Activated CD8-positive, alpha-beta memory T cell treated with anti-CD3 and anti-CD28 coated beads for 48 hours (primary cell): ENCODE data around the gene SELPLG.
"Not testable (repeated sequence)": the region's sequence is repeated elsewhere in the genome, so short reads cannot be mapped to it uniquely, and the experiment has no call there.

Source experiments
- DNase-seq, 3 experiments: peaks; one replicate each; pipeline ENCODE4 v3.0.0-alpha.2; 2020; ENCODE audit warnings: low read depth in 2 of 3, low spot score in 2 of 3

SELPLG gene

DNA sequence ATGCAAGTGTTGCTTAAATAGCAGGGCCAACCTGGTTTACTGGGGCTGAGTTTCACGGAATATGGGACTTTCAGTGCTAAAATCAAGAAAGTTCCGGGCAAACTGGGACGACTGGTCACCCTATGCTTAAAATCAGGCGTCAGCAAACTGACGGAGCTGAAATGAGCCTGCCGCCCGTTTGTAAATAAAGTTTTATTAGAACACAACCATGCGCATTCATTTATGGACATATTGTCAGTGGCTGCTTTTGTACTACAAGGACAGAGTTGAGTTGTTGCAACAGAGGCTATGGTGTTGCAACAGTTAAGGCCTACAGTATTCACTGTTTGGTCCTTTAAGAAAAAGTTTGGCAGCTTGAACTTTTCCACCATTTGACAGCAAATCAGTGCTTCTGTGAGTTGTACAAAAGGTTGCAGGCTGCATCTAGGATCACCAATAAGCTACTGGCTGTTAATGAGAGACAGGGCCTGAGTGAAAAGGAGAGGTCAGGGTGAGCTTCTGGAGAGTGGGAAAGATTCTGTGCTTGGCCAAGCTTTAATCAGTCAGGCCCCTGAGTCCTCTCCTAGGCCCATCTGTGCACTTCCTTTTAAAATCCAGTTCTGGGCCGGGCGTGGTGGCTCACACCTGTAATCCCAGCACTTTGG lies 13.3 kb downstream of the SELPLG start:
- no peak for DNase-seq

DNA sequence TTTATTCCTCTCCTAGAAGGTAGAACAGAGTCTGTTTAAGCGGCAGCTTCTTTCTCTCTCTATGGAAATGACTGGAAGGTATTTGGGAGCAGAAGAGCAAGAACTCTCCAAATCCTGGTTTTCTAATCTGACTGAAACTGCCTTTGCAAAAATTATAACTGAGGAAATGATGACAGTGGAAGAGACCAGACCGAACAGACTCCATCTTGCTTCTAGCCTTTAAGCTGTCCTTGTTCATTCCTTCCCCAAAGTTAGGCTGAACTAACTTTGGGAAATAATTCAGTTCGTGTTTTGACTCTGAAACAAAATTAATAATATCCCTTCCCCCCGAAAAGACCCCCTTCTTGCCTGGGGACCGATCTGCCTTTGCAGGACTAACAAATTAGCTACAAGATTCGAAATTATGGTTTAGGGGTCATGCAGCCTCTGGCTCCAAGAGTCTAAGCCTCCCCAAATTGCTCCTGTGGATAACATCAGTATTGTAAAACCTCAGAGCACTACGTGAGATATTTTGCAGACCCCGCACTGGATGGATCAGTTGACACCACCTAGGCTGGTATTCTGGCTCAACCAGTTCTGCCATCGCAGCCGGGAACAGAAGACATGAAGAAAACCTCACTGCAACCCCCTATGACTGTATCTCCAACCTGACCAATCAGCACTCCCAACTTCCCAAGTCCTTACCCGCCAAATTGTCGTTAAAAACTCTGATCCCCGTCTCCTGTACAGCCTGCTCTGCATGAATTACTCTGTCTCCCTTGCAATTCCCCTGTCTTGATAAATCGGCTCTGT lies 14.1 kb downstream of the SELPLG start:
- DNase-seq, result no peak

DNA sequence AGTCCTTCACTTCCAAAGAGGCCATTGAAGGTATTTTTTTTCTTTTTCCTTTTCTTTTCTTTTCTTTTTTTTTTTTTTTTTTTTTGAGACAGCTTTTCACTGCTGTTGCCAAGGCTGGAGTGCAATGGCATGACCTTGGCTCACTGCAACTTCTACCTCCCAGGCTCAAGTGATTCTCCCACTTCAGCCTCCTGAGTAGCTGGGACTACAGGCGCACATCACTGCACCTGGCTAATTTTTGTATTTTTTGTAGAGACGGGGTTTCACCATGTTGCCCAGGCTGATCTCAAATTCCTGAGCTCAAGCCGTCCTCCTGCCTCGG lies 14.8 kb downstream of the SELPLG start:
- not testable (repeated sequence) for DNase-seq

DNA sequence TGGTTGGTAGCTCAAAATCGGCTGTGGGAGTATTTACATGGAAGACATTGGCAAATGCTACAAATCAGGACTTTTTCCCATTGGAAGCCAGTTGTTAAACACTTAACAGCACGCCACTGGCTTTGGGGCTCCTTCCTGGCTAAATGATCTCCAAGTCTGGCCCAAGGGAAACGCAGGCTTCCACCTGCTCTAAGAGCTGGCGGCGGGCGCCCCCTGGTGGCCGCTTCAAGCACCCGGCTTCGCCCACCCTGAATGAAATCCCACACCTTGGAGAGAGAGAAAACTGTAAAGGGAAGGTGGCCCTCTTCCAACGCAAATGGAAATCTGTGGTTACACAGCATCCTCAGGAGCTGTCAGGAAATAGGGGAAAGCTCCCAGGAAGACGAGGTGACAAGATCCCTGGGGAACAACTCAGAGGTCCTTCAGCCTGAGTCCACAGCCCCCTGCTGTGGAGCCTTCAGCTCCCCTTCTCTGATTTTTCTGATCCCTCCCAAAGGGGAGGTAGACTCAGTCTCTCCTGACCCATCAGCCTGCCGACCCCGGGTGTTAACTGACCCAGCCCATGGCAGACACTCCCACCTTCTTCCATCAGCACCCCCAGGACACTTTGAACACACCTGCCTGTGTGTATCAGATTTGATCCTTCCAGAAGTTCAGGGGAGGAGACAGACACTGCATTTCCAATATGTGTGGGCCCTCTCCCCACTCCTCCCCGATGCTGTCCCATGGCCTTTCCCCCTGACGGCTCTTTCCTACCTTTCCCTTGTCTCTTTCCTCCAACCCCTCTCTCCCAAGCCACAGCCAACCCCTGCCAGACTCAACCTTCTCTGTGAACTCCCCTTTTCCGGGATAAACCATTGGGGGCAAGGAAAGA lies 15.4 kb downstream of the SELPLG start:
- no peak for DNase-seq

DNA sequence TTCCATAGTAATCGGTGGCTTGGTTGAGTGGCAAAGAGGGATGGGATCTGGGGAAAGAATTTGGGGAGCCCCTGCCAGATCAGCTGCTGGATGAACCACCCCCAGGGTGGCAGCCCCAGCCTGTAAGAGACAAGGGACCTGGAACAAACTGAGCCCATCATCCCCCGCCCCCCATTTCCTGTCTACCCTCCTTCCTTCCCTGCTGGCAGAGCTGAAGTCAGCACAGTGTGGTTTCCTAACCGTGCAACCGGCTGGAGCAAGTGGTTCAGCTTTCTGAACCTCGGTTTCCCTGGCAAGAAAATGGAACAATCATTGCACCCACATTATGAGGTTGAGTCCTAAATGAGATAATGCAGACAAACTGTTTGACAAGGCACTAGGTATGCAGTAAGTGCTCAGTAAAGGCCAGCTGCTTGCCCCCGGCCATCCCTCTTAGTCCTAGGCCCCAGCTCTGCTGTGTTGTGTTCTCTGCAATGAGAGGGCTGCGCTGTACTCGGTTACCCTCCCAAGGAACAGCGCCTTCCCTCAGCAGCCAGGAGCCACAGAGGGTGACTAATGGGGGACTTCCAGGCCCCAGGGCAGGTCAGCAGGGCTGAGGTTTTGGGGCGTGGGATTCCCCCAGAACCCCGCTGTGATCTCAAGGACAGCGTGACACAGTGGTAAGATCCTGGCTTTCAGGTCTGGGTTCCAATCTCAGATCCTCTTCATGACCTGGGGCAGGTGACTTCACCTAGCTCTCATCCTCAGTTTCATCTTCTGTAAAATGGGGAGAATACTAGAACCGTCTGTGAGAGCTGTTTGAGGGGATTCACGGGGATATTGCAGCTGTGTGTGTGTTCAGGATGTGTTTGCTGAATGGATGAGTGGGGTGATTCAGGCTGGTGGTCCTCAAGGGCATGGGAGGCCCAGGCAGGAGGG lies 16.5 kb downstream of the SELPLG start:
- DNase-seq, result peak in 1 of 3 experiments; percentile 80

DNA sequence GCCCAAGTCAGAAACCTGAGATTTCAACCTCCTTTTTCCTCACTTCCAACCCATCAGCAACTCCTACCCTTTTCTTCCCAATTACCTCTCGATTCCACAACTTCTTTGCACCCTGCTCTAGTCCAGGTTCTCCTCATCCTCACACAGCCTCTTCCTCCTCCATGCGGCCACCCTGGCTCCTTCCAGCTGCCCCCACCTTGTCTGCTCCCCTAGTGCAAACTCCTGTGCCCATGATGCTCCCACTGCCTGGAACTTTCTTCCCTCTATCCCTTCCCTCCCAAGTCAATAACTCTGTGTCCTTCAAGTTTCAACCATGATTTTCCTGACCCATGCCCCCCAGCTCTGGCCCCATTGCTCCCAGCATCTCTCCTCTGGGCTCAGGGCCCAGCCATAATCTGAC lies 17.3 kb downstream of the SELPLG start:
- no peak for DNase-seq

DNA sequence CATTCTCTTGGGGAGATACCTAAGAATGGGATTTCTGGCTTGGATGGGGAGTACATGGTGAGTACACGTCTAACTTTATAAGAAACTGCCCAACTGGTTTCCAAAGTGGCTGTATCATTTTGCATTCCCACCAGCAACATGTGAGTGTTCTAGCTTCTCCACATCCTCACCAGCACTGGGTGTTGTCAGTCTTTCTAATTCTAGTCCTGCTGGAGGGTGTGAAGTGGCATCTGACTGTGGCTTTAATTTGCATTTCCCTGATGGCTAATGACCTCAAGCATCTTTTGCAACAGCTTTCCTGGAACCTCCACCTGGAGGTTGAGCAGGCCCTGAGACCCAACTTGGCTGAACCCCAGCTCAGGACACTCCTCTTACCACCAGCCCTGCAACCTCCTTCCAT lies 17.8 kb downstream of the SELPLG start:
- no peak for DNase-seq

DNA sequence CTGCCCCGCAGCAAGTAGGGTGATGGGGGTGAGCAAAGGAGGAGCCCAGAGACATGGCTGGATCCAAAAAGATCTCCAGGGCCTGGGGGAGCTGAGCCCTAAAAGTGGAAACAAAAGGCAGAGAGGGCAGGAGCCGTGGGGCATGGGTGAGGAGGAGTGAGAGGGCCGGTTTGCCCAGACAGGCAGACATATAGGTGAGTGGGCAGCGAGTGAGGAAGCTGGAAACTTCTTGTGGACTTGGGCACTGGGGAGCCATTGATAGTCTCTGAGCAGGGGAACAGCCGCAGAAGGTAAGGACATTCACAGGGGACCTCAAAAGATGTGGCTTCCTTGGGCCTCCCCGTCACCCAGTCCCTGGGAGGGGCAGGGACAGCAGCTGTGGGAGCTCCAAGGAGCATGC lies 19.1 kb downstream of the SELPLG start:
- DNase-seq, result no peak

DNA sequence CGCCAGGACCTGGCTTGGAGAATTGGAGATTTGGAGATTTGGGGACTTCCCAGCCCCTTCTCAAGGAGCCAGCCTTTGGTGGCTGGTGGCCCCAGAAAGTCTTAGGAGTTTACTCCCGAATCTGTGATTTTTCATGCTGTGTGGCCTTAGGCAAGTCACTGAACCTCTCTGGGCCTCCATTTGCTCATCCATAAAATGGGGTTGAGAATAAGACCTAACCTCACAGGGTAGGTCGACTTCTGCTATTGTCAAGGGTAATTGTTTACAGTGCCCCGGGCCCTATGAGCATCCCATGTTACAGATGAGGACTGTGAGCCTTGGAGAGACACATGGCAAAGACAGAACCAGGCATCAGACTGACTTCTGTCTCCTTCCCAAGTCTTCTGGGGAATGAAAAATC lies 19.7 kb downstream of the SELPLG start:
- DNase-seq, result no peak

DNA sequence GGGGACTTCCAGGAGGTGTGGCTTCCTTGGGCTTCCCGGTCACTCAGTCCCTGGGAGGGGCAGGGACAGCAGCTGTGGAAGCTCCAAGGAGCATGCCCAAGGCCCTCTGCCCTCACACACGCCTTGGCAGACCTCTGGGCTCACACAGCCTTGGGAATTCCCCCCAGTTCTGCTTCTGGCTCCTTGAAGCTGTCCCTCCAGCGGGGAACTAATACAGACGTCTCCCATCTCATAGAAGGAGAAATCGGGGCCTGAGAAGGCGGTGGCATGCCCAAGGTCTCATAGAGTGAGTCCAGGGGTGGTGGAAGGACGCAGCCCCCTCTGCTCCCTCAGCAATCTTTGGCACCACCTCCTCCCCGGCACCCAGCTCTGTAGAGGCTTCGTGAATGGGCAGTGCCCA lies 20.1 kb downstream of the SELPLG start:
- DNase-seq, result no peak

DNA sequence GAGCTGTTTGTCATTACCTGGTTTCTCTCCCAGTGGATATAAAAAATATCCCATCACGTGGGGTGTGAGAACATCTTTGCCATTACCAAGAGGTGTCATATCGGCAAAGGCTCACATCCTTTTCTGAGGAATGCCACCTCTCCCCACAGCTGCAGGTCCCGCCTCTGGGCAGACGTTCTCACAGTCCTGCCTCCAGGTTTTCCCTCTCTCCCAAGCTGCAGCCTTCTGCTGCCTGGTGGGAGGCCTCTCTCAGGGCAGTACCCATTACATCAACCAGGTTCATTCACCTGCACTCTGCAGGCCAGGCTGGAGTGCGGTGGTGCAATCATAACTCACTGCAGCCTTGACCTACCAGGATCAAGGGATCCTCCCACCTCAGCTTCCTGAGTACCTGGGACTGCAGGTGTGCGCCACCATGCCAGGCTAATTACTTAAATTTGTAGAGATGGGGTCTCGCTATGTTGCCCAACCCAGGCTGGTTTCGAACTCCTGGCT lies 20.9 kb downstream of the SELPLG start:
- DNase-seq, result no peak

DNA sequence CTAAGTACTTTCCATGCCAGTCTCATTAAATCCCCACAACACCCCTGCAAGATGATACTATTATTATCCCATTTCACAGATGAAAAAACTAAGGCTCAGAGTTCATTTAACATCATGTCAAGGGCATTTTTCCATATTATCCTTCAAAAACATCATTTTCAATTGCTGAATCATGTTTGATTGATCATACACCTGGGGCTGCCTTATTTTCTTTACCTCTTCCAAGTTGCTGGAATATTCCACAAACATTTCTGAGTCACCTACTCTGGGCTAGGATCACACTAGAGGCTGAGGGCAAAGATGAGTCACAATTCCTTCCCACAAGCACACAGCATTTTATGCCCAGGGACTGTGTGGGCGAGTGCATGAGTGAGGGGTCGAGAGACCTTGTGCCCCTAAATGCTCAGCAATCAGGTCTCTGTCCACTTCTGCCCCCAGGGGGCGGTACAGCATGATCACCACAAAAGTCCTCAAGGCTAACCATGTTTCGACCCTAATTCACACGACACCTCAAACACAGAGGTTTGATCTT lies 21.7 kb downstream of the SELPLG start:
- no peak for DNase-seq

DNA sequence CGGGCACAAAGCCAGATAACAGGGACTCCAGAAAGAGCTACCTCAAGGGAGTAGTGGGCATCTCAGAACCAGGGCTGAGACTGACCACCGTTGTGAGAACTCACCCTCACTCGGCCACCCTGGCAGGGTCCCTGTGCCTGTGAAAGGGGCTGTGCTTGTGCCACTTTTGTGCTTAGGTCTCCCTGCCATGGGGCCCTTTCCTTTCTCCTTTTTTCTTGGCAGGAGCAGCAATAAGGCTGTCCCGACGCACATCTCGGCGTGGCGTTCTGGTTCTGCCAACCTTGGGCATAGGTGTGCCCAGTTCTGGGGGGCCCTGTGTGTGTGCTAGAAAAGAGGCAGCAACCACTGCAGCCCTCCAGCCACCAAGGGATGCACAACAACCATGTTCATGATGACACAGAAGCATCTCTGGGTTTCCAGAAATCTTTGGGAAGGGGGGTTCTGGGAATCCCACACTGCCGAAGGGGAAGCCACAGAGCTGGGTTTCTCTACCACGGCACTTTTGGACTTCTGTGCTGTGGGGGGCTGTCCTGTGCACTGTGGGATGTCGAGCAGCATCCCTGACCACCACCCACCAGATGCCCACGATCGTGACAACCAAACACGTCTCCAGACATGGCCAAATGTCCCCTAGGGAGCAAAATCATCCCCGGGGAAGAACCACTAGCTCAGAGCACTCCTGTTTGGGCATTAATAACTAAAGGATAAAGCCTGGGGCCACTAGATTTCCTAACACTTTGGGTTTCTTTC lies 22.7 kb downstream of the SELPLG start:
- no peak for DNase-seq

DNA sequence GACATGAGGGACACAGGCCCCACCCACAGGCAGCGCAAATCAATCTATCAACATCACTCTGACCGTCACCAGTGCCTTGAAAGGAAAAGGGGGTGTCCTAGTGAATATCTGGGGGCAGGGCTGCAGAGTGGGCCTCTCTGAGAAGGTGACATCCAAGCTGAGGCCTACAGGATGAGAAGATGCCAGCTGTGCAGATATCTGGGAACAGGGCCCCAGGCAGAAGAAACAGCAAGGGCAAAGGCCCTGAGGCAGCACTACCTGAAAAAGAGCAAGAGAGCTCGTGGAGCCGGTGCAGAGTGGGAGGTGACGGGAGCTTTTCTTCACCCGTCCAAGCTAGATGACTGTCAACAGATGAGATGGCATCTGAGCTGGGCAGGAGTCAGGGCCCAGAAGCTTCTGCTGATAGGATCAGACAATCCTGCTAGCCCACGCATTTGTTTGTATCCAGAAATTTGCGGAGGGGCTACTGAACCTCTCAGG lies 23.3 kb downstream of the SELPLG start:
- no peak for DNase-seq

DNA sequence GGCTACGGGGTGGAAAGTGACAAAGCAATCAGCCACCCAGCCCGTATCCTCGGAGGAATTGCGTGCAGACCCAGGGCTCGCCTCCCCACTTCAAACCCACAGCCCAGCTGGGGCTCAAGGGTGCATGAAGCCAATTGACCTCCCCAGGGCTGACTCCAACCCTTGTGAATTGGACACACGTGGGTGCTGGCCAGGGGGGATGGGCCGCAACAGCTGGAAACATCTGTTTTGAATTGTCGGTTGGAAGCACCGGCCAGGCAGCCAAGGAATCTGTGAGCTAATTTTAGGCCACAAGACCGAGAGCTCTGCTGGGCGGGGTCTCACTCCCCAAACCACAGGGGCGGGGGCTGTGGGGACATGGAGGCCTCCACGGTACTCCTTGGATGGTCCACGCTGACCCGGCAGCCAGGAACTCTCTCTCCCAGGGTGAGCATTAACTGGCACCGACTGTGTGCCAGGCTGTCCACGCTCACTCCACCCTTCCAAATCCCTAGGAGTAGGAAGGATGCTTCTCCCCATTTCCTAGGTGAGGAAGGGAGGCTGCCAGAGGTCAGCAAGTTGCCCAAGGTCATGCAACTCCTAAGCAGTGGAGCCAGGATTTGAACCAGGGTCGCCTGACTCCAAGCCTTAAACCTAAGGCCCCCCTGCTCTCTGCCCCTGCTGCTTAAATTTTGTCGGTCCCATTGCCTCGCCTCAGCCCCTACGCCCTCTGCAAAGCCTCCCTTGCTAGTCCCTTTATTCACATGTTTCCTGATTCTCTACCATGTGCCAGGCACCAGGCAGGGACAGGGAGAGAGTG lies 24.0 kb downstream of the SELPLG start:
- DNase-seq, result no peak

DNA sequence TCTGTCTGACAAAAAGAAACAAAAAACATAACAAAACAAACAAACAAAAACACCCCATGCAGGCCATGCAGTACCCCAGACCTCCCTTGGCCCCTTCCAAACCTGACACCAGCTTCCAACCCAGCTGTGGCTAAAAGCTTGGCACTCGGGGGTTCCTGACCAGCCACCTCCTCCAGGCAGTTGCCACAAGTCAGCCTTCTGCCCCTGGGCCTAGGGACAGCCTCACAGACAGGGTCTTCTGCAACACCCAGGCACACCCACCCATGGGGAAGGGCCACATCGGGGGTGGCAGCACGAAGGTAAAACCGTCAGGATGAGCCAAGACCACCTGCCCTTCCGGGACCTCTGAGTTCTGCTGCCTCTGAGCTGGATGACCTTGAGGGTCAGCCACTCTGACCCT lies 25.1 kb downstream of the SELPLG start:
- no peak for DNase-seq

DNA sequence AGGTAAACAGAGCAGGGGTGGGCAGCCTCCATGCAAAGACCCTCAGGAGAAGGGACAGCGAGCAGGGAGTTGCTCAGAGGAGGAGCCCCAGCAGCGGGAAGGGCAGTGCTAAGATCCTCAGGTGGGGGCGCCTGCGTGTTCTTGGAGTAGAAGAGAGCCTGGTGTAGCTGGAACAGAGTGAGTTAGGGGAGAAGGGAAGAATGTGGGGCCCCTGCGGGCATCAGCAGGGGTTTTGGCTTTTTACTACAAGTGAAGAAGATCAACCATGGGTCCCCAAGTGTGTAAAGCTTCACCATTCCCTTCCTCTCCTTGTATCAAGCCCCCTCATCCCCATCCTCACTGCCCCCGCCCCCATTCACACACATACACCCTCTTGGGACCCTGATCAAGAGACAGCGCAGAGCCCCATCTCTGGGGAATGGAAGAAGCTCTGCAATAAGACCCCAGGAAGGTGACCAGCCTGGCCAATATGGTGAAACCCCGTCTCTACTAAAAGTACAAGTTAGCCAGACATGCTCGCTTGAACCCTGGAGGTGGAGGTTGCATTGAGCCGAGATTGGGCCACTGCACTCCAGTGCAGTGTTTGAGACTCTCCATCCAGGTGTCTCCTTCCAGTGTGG lies 25.6 kb downstream of the SELPLG start:
- no peak for DNase-seq

DNA sequence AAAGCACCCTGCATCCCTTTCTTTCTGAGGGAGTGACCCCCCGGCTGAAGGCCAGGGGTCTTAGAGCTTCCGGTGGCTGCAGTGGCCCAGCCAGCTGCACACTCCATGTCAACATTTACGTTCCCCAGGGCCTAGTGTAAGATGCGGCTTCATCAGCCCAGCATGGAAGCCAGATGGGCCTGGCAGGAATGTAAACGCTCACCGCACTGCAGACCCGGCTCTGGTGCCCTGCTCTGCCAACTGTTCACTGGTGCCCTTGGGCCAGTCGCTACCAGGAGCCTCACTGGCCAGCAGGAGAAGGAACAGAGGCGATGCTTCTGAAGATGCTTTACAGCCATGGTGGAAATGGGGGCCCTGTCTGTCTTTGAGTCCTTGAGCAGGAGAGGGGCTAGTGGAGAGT lies 27.2 kb downstream of the SELPLG start:
- DNase-seq, result no peak
